ENCODE measurements around the gene ANGPTL7.
"Not testable (repeated sequence)": the region's sequence is repeated elsewhere in the genome, so short reads cannot be mapped to it uniquely, and the experiment has no call there.

The ANGPTL7 gene

GRCh38 chr1:11153184-11153583, 36.0 kb upstream of the ANGPTL7 start:
- H3K9ac ChIP-seq (ENCODE audit: low read length), result no peak overlapping the region
- no peaks in the 10 kb centered on the region for H3K27me3 ChIP-seq (ENCODE audit: control insufficient read depth in 1 of 2, insufficient read depth in 2 of 2, low read length in 2 of 2)
- peaks cover 37% of the 10 kb centered on the region for H3K36me3 ChIP-seq (ENCODE audit: insufficient read depth, low read length)
- H3K4me1 ChIP-seq (ENCODE audit: insufficient read depth, low read length), result peaks cover 14% of the 10 kb centered on the region
- no peaks in the 10 kb centered on the region for H3K9me3 ChIP-seq (ENCODE audit: low read length)
- H3K4me3 ChIP-seq (ENCODE audit: low read depth in 1 of 2, low read length in 2 of 2), result no peak overlapping the region
- H3K27ac ChIP-seq (ENCODE audit: low read depth, low read length), result no peak overlapping the region

GRCh38 chr1:11156441-11156840, 32.7 kb upstream of the ANGPTL7 start:
- H3K36me3 ChIP-seq (ENCODE audit: insufficient read depth, low read length), result peaks cover 25% of the 10 kb centered on the region
- no peak overlapping the region for H3K27ac ChIP-seq (ENCODE audit: low read depth, low read length)
- no peaks in the 10 kb centered on the region for H3K27me3 ChIP-seq (ENCODE audit: control insufficient read depth in 1 of 2, insufficient read depth in 2 of 2, low read length in 2 of 2)
- no peak overlapping the region for H3K9ac ChIP-seq (ENCODE audit: low read length)
- no peak overlapping the region for H3K4me3 ChIP-seq (ENCODE audit: low read depth in 1 of 2, low read length in 2 of 2)
- peaks cover 24% of the 10 kb centered on the region for H3K4me1 ChIP-seq (ENCODE audit: insufficient read depth, low read length)
- H3K9me3 ChIP-seq (ENCODE audit: low read length), result no peaks in the 10 kb centered on the region

GRCh38 chr1:11156963-11157362, 32.2 kb upstream of the ANGPTL7 start:
- peaks cover 24% of the 10 kb centered on the region for H3K4me1 ChIP-seq (ENCODE audit: insufficient read depth, low read length)
- H3K9ac ChIP-seq (ENCODE audit: low read length), result no peak overlapping the region
- peaks cover 25% of the 10 kb centered on the region for H3K36me3 ChIP-seq (ENCODE audit: insufficient read depth, low read length)
- H3K9me3 ChIP-seq (ENCODE audit: low read length), result no peaks in the 10 kb centered on the region
- H3K4me3 ChIP-seq (ENCODE audit: low read depth in 1 of 2, low read length in 2 of 2), result no peak overlapping the region
- H3K27me3 ChIP-seq (ENCODE audit: control insufficient read depth in 1 of 2, insufficient read depth in 2 of 2, low read length in 2 of 2), result no peaks in the 10 kb centered on the region
- no peak overlapping the region for H3K27ac ChIP-seq (ENCODE audit: low read depth, low read length)

GRCh38 chr1:11157394-11157793, 31.8 kb upstream of the ANGPTL7 start:
- Histone ChIP-seq H3K4me3 (ENCODE audit: low read depth in 1 of 2, low read length in 2 of 2) (no peak overlapping the region), H3K36me3 (ENCODE audit: insufficient read depth, low read length) (peaks cover 25% of the 10 kb centered on the region), H3K4me1 (ENCODE audit: insufficient read depth, low read length) (peaks cover 20% of the 10 kb centered on the region), H3K9me3 (ENCODE audit: low read length) (no peaks in the 10 kb centered on the region), H3K9ac (ENCODE audit: low read length) (no peak overlapping the region), H3K27ac (ENCODE audit: low read depth, low read length) (no peak overlapping the region), H3K27me3 (ENCODE audit: control insufficient read depth in 1 of 2, insufficient read depth in 2 of 2, low read length in 2 of 2) (no peaks in the 10 kb centered on the region)

GRCh38 chr1:11157867-11158266, 31.3 kb upstream of the ANGPTL7 start:
- H3K27ac ChIP-seq (ENCODE audit: low read depth, low read length), result no peak overlapping the region

GRCh38 chr1:11158291-11158690, 30.9 kb upstream of the ANGPTL7 start:
- Histone ChIP-seq H3K36me3 (ENCODE audit: insufficient read depth, low read length) (peaks cover 20% of the 10 kb centered on the region), H3K9me3 (ENCODE audit: low read length) (no peaks in the 10 kb centered on the region), H3K27me3 (ENCODE audit: control insufficient read depth in 1 of 2, insufficient read depth in 2 of 2, low read length in 2 of 2) (no peaks in the 10 kb centered on the region), H3K27ac (ENCODE audit: low read depth, low read length) (no peak overlapping the region), H3K4me3 (ENCODE audit: low read depth in 1 of 2, low read length in 2 of 2) (no peak overlapping the region), H3K4me1 (ENCODE audit: insufficient read depth, low read length) (peaks cover 18% of the 10 kb centered on the region), H3K9ac (ENCODE audit: low read length) (no peak overlapping the region)

More at GRCh38 chr1:11157867-11158266, 31.3 kb upstream of the ANGPTL7 start:
- no peak overlapping the region for H3K4me3 ChIP-seq (ENCODE audit: low read depth in 1 of 2, low read length in 2 of 2)
- no peaks in the 10 kb centered on the region for H3K27me3 ChIP-seq (ENCODE audit: control insufficient read depth in 1 of 2, insufficient read depth in 2 of 2, low read length in 2 of 2)
- no peaks in the 10 kb centered on the region for H3K9me3 ChIP-seq (ENCODE audit: low read length)
- H3K9ac ChIP-seq (ENCODE audit: low read length), result no peak overlapping the region
- H3K36me3 ChIP-seq (ENCODE audit: insufficient read depth, low read length), result peaks cover 23% of the 10 kb centered on the region
- H3K4me1 ChIP-seq (ENCODE audit: insufficient read depth, low read length), result peaks cover 18% of the 10 kb centered on the region

- Histone ChIP-seq H3K36me3 (ENCODE audit: insufficient read depth, low read length) (peaks cover 20% of the 10 kb centered on the region), H3K27ac (ENCODE audit: low read depth, low read length) (no peak overlapping the region), H3K9me3 (ENCODE audit: low read length) (no peaks in the 10 kb centered on the region), H3K4me3 (ENCODE audit: low read depth in 1 of 2, low read length in 2 of 2) (no peak overlapping the region), H3K27me3 (ENCODE audit: control insufficient read depth in 1 of 2, insufficient read depth in 2 of 2, low read length in 2 of 2) (no peaks in the 10 kb centered on the region), H3K4me1 (ENCODE audit: insufficient read depth, low read length) (peaks cover 18% of the 10 kb centered on the region), H3K9ac (ENCODE audit: low read length) (no peak overlapping the region)
These were observed 30.3 kb upstream of the ANGPTL7 start for GRCh38 chr1:11158720-11159321.

- not testable (repeated sequence) for H3K9ac ChIP-seq (ENCODE audit: low read length); H3K27ac ChIP-seq (ENCODE audit: low read depth, low read length); H3K4me3 ChIP-seq (ENCODE audit: low read depth in 1 of 2, low read length in 2 of 2); H3K9me3 ChIP-seq (ENCODE audit: low read length); H3K36me3 ChIP-seq (ENCODE audit: insufficient read depth, low read length); H3K27me3 ChIP-seq (ENCODE audit: control insufficient read depth in 1 of 2, insufficient read depth in 2 of 2, low read length in 2 of 2)
- peaks cover 14% of the 10 kb centered on the region for H3K4me1 ChIP-seq (ENCODE audit: insufficient read depth, low read length)
These were observed 26.4 kb upstream of the ANGPTL7 start for GRCh38 chr1:11162752-11163151.

- H3K36me3 ChIP-seq (ENCODE audit: insufficient read depth, low read length); H3K27me3 ChIP-seq (ENCODE audit: control insufficient read depth in 1 of 2, insufficient read depth in 2 of 2, low read length in 2 of 2); H3K4me3 ChIP-seq (ENCODE audit: low read depth in 1 of 2, low read length in 2 of 2); H3K9ac ChIP-seq (ENCODE audit: low read length); H3K27ac ChIP-seq (ENCODE audit: low read depth, low read length); H3K4me1 ChIP-seq (ENCODE audit: insufficient read depth, low read length); H3K9me3 ChIP-seq (ENCODE audit: low read length): not testable (repeated sequence)
These were observed 22.4 kb upstream of the ANGPTL7 start for GRCh38 chr1:11166744-11167143.

GRCh38 chr1:11168731-11169130, 20.4 kb upstream of the ANGPTL7 start:
- Histone ChIP-seq H3K9ac (ENCODE audit: low read length) (no peak overlapping the region), H3K4me1 (ENCODE audit: insufficient read depth, low read length) (peaks cover 3% of the 10 kb centered on the region), H3K4me3 (ENCODE audit: low read depth in 1 of 2, low read length in 2 of 2) (no peak overlapping the region), H3K36me3 (ENCODE audit: insufficient read depth, low read length) (no peaks in the 10 kb centered on the region), H3K9me3 (ENCODE audit: low read length) (no peaks in the 10 kb centered on the region), H3K27me3 (ENCODE audit: control insufficient read depth in 1 of 2, insufficient read depth in 2 of 2, low read length in 2 of 2) (no peaks in the 10 kb centered on the region), H3K27ac (ENCODE audit: low read depth, low read length) (no peak overlapping the region)

GRCh38 chr1:11169202-11169601, 20.0 kb upstream of the ANGPTL7 start:
- H3K27me3 ChIP-seq (ENCODE audit: control insufficient read depth in 1 of 2, insufficient read depth in 2 of 2, low read length in 2 of 2), result no peaks in the 10 kb centered on the region

GRCh38 chr1:11170102-11170501, 19.1 kb upstream of the ANGPTL7 start:
- Histone ChIP-seq H3K9me3 (ENCODE audit: low read length) (no peaks in the 10 kb centered on the region), H3K4me1 (ENCODE audit: insufficient read depth, low read length) (peaks cover 3% of the 10 kb centered on the region), H3K27me3 (ENCODE audit: control insufficient read depth in 1 of 2, insufficient read depth in 2 of 2, low read length in 2 of 2) (no peaks in the 10 kb centered on the region), H3K36me3 (ENCODE audit: insufficient read depth, low read length) (no peaks in the 10 kb centered on the region), H3K9ac (ENCODE audit: low read length) (no peak overlapping the region), H3K4me3 (ENCODE audit: low read depth in 1 of 2, low read length in 2 of 2) (no peak overlapping the region), H3K27ac (ENCODE audit: low read depth, low read length) (no peak overlapping the region)

More at GRCh38 chr1:11169202-11169601, 20.0 kb upstream of the ANGPTL7 start:
- Histone ChIP-seq H3K9ac (ENCODE audit: low read length) (no peak overlapping the region), H3K9me3 (ENCODE audit: low read length) (no peaks in the 10 kb centered on the region), H3K36me3 (ENCODE audit: insufficient read depth, low read length) (no peaks in the 10 kb centered on the region), H3K4me3 (ENCODE audit: low read depth in 1 of 2, low read length in 2 of 2) (no peak overlapping the region), H3K27ac (ENCODE audit: low read depth, low read length) (no peak overlapping the region), H3K4me1 (ENCODE audit: insufficient read depth, low read length) (peaks cover 3% of the 10 kb centered on the region)

Data from muscle layer of colon (tissue), 2 donors.